ENCODE data around the gene ACY1. TPM values are rescaled to one million over a fixed set of nuclear protein-coding genes. Genes with fewer than 3 reads are reported as not detected.
A peak's percentile ranks its signal among the peaks of the same experiment; 100 is the strongest.
"Not testable (repeated sequence)": the region's sequence is repeated elsewhere in the genome, so short reads cannot be mapped to it uniquely, and the experiment has no call there.

Gene ACY1
- total RNA-seq, 1 donor from 2014 or later = 14.6 TPM

DNA sequence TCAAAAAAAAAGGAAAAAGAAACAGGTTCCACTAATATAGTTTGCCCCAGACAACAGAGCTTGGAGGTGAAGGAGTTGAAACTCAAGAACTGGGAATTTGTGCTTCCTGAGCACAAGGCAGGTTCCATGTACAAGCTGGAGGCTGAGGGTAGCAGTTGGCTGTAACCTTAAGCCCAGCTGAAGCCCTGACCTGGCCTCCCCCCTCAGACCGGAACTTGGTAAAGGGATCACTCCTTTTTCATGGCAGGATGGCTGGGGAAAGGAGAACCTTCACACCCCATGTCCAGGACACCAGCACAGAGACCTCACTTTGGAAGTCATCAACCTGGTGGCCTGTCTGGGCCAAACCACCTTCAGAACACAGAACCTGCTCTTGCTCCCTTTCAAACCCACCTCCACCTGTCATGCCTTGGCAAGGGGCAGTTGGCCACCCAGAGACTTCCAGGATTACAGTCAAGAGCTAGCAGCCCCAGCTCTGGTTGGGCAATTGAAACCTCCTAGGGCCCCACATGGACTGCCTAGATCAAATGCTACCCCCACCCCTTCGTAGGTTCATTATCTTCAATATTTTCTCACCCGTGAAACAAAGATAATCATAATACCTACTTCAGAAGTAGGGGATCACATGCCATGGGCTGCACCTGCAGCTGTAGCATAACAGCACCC lies 8.8 kb downstream of the ACY1 start:
- Histone ChIP-seq H3K4me1 (ENCODE audit: control insufficient read depth in 3 of 3, insufficient read depth in 3 of 3, low read length in 3 of 3) (peaks cover 15 to 34% (median 25%) of the 10 kb centered on the region in 3 donors), H3K4me3 (ENCODE audit: low read length in 3 of 3) (no peak overlapping the region), H3K27ac (ENCODE audit: low read depth, low read length) (no peak overlapping the region), H3K9ac (ENCODE audit: low read depth in 1 of 3, low read length in 3 of 3) (peak overlapping the region; percentile 54 to 69 (median 58)), H3K27me3 (ENCODE audit: control insufficient read depth in 3 of 3, insufficient read depth in 3 of 3, low read length in 3 of 3) (no peaks in the 10 kb centered on the region), H3K9me3 (ENCODE audit: control insufficient read depth in 3 of 3, low read length in 3 of 3) (no peaks in the 10 kb centered on the region), H3K36me3 (ENCODE audit: control insufficient read depth in 3 of 3, insufficient read depth in 3 of 3, low read length in 3 of 3) (peaks cover 21 to 28% (median 24%) of the 10 kb centered on the region in 3 donors)

DNA sequence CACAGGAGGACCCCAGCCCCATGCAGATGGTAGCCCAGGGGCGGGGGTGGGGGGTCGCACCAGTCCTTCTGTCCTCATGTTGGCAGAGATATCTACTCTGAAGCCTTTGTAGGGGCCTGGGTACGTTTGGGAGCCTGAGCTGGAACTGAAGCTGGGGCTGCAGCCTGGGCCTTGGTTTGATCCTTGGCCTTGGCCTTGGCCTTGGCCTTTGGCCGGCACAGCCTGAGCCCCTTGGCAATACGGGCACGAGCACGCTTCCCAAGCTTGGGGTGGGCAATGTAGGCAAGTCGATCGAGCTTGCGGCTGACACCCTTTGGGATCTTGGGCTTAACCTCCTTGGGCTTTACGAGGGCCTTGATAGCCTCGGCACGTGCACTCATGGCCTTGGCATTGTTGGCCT lies 10.3 kb downstream of the ACY1 start:
- H3K4me1 ChIP-seq (ENCODE audit: control insufficient read depth in 3 of 3, insufficient read depth in 3 of 3, low read length in 3 of 3) = peaks cover 15 to 34% (median 25%) of the 10 kb centered on the region in 3 donors
- H3K9ac ChIP-seq (ENCODE audit: low read depth in 1 of 3, low read length in 3 of 3) = peak overlapping the region; percentile 93 to 99 (median 98)
- H3K36me3 ChIP-seq (ENCODE audit: control insufficient read depth in 3 of 3, insufficient read depth in 3 of 3, low read length in 3 of 3) = peaks cover 18 to 24% (median 22%) of the 10 kb centered on the region in 3 donors
- not testable (repeated sequence) for H3K27me3 ChIP-seq (ENCODE audit: control insufficient read depth in 3 of 3, insufficient read depth in 3 of 3, low read length in 3 of 3); H3K4me3 ChIP-seq (ENCODE audit: low read length in 3 of 3); H3K9me3 ChIP-seq (ENCODE audit: control insufficient read depth in 3 of 3, low read length in 3 of 3); H3K27ac ChIP-seq (ENCODE audit: low read depth, low read length)

DNA sequence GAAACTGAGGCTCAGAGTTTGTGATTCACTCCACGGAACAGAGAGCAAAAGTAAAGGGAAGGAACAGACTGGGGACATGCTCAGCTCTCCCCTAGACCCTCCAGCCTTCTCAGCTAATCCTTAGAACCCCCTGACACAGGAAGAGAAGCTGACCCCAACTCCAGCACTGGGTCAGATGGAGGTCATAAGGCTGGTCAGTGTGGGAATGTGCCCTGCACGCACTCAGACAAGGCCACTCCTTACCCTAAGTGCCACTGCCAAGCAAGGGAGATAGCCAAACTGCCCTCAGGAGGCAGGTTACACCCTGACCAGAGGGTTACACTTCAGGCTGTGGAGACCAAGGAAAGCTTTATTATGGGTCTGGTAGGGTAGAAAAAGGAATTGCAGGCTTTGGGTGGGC lies 11.2 kb downstream of the ACY1 start:
- peaks cover 18 to 24% (median 22%) of the 10 kb centered on the region in 3 donors for H3K36me3 ChIP-seq (ENCODE audit: control insufficient read depth in 3 of 3, insufficient read depth in 3 of 3, low read length in 3 of 3)
- peaks cover 15 to 34% (median 25%) of the 10 kb centered on the region in 3 donors for H3K4me1 ChIP-seq (ENCODE audit: control insufficient read depth in 3 of 3, insufficient read depth in 3 of 3, low read length in 3 of 3)
- H3K9ac ChIP-seq (ENCODE audit: low read depth in 1 of 3, low read length in 3 of 3) = peak overlapping the region; percentile 93 to 99 (median 98)
- H3K27ac ChIP-seq (ENCODE audit: low read depth, low read length) = no peak overlapping the region
- H3K27me3 ChIP-seq (ENCODE audit: control insufficient read depth in 3 of 3, insufficient read depth in 3 of 3, low read length in 3 of 3) = no peaks in the 10 kb centered on the region
- H3K4me3 ChIP-seq (ENCODE audit: low read length in 3 of 3) = peak overlapping the region in 2 of 3 donors; percentile 86 to 96
- no peaks in the 10 kb centered on the region for H3K9me3 ChIP-seq (ENCODE audit: control insufficient read depth in 3 of 3, low read length in 3 of 3)

DNA sequence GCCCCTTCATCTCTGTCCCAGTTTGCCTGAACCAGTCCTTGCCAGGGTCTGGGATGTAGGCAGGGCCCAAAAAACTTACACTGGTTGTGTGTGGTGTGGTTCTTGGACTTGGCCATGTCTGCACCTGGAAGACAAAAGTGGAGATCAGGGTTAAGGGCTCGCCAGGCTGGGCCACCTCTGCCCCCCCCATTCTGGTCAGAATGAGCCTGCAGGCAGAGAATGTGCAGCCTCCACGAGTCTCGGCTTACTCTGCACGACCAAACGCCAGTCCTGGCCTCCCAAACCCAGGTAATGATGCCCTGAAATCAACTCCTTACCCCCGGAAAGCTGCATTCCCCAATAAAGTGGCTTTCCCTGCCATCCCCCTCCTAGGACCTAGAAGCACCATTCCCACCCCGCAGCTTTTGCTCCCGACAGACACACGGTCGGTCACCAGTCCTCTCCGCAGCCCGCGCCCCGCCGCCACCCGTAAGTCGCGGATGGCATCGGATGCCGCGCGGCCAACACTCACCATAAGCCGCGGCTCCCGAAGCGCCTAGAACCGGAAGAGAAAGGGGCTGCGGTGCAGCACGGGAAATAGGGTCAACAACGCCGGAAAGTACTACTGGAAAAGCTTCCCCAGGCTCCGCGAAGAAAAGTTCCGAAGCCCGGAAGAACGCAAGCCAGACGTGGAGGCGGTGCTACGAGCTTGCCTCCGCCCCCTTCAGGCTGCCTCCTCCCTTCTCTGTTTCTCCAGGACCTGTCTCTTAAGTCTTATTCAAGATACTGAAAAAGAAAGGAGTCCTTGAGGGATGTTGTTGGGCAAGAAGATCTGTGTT lies 12.2 kb downstream of the ACY1 start, which contains the start of gene RPL29:
RPL29 (minus strand) TSS at position 550 of the 818 bp plus-strand sequence; CDS start at position 116, 434 bp downstream.
- Histone ChIP-seq H3K36me3 (ENCODE audit: control insufficient read depth in 3 of 3, insufficient read depth in 3 of 3, low read length in 3 of 3) (peaks cover 18 to 24% (median 22%) of the 10 kb centered on the region in 3 donors), H3K27ac (ENCODE audit: low read depth, low read length) (peak within 1 kb of the TSS; percentile 82), H3K4me1 (ENCODE audit: control insufficient read depth in 3 of 3, insufficient read depth in 3 of 3, low read length in 3 of 3) (peaks cover 15 to 34% (median 25%) of the 10 kb centered on the region in 3 donors), H3K27me3 (ENCODE audit: control insufficient read depth in 3 of 3, insufficient read depth in 3 of 3, low read length in 3 of 3) (no peaks in the 10 kb centered on the region), H3K9ac (ENCODE audit: low read depth in 1 of 3, low read length in 3 of 3) (peak within 1 kb of the TSS; percentile 93 to 99 (median 98)), H3K9me3 (ENCODE audit: control insufficient read depth in 3 of 3, low read length in 3 of 3) (no peaks in the 10 kb centered on the region), H3K4me3 (ENCODE audit: low read length in 3 of 3) (peak within 1 kb of the TSS; percentile 86 to 96 (median 95))

DNA sequence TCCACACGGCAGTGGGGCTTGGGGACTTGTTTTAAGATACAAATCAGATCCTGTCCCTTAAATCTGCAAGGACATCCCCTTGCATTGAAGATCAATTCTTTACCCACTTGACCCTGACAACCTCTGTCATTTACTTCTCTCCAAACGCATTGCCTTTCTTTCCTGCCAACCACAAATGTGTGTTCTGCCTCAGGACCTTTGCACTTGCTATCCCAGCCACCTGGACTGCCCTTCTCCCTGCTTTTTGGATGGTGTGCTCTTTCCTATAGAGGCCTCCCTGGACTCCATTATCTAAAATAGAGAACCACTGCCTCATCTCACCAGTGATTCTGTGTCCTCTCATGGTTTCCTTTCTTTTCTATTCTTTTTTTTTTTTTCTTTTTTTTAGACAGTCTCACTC lies 13.8 kb downstream of the ACY1 start:
- H3K27me3 ChIP-seq (ENCODE audit: control insufficient read depth in 3 of 3, insufficient read depth in 3 of 3, low read length in 3 of 3) = no peaks in the 10 kb centered on the region
- peaks cover 17 to 36% (median 27%) of the 10 kb centered on the region in 3 donors for H3K4me1 ChIP-seq (ENCODE audit: control insufficient read depth in 3 of 3, insufficient read depth in 3 of 3, low read length in 3 of 3)
- no peaks in the 10 kb centered on the region for H3K9me3 ChIP-seq (ENCODE audit: control insufficient read depth in 3 of 3, low read length in 3 of 3)
- H3K36me3 ChIP-seq (ENCODE audit: control insufficient read depth in 3 of 3, insufficient read depth in 3 of 3, low read length in 3 of 3) = peaks cover 16 to 21% (median 18%) of the 10 kb centered on the region in 3 donors
- H3K9ac ChIP-seq (ENCODE audit: low read depth in 1 of 3, low read length in 3 of 3) = no peak overlapping the region
- H3K4me3 ChIP-seq (ENCODE audit: low read length in 3 of 3) = no peak overlapping the region
- H3K27ac ChIP-seq (ENCODE audit: low read depth, low read length) = no peak overlapping the region

DNA sequence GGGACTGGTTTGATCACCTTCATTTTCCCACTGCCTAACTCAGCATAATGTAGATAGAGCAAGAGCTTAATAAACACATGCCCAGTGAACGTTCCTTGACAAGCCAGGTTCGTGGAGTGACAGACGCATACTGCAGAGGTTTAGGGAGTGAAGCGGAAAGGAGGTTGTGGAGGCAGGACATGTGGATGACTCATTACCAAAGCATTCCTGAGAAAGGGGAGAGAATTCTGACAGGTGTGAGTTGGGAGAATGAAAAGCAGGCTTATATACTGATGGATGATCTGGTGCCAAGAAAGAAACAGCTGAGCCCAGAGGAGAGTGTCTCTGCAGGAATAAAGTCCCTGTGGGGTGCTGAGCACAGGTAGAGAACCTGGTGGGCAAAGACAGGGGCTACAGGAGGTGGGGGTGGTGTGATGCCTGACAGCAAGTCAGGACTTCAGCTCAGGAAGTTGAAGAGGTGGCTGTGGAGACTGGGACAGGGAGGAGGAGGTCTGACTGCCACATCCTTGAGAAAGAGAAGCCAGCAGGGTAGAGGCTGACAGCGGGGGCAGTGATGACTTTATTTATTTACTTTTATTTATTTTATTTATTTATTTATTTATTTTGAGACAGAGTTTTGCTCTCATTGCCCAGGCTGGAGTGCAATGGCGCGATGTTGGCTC lies 14.7 kb downstream of the ACY1 start:
- no peaks in the 10 kb centered on the region for H3K9me3 ChIP-seq (ENCODE audit: control insufficient read depth in 3 of 3, low read length in 3 of 3)
- H3K4me3 ChIP-seq (ENCODE audit: low read length in 3 of 3) = no peak overlapping the region
- no peaks in the 10 kb centered on the region for H3K27me3 ChIP-seq (ENCODE audit: control insufficient read depth in 3 of 3, insufficient read depth in 3 of 3, low read length in 3 of 3)
- peaks cover 10 to 14% (median 13%) of the 10 kb centered on the region in 3 donors for H3K36me3 ChIP-seq (ENCODE audit: control insufficient read depth in 3 of 3, insufficient read depth in 3 of 3, low read length in 3 of 3)
- no peak overlapping the region for H3K9ac ChIP-seq (ENCODE audit: low read depth in 1 of 3, low read length in 3 of 3)
- H3K27ac ChIP-seq (ENCODE audit: low read depth, low read length) = no peak overlapping the region
- peaks cover 16 to 30% (median 21%) of the 10 kb centered on the region in 3 donors for H3K4me1 ChIP-seq (ENCODE audit: control insufficient read depth in 3 of 3, insufficient read depth in 3 of 3, low read length in 3 of 3)

DNA sequence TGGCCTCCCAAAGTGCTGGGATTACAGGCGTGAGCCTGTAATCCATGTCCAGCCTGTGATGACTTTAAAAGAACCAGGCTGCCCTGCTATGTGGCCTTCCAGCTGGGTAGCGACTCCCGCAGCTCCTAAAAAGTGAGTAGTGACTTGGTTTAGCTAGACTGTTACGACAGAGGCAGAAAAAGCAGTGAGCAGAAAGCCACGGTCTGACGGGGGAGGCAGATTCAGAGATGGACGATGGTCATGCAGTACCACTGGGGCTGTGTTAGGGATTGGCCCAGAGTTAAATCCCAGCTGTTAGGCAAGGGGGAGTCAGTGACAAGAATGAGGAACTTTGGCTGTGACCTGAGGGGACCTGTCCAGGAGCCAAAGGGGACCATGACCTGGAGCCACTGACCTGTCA lies 15.4 kb downstream of the ACY1 start:
- peaks cover 10 to 12% (median 11%) of the 10 kb centered on the region in 3 donors for H3K36me3 ChIP-seq (ENCODE audit: control insufficient read depth in 3 of 3, insufficient read depth in 3 of 3, low read length in 3 of 3)
- no peaks in the 10 kb centered on the region for H3K27me3 ChIP-seq (ENCODE audit: control insufficient read depth in 3 of 3, insufficient read depth in 3 of 3, low read length in 3 of 3)
- no peaks in the 10 kb centered on the region for H3K9me3 ChIP-seq (ENCODE audit: control insufficient read depth in 3 of 3, low read length in 3 of 3)
- H3K4me1 ChIP-seq (ENCODE audit: control insufficient read depth in 3 of 3, insufficient read depth in 3 of 3, low read length in 3 of 3) = peaks cover 16 to 25% (median 18%) of the 10 kb centered on the region in 3 donors
- H3K9ac ChIP-seq (ENCODE audit: low read depth in 1 of 3, low read length in 3 of 3) = no peak overlapping the region
- H3K27ac ChIP-seq (ENCODE audit: low read depth, low read length) = no peak overlapping the region
- H3K4me3 ChIP-seq (ENCODE audit: low read length in 3 of 3) = no peak overlapping the region

DNA sequence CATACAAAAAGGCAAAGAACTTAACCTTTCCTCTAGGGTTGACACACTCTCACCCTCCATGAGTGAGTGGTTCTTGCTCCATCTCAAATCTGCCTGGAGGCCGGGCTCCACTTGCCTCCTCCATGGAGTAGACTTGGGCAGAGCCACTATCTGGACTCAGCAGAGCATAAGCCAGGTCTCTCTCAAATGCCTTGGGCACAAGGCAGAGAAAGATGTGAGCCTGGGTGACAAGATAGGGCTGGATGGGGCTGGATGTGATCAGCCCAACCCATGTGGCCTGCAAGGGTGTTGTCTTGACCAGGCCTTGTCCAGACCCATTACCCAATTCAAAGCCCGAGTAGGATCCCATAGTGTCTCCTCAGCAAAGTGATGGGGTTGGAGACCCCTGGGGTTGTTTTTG lies 16.5 kb downstream of the ACY1 start:
- H3K27ac ChIP-seq (ENCODE audit: low read depth, low read length) = no peak overlapping the region

DNA sequence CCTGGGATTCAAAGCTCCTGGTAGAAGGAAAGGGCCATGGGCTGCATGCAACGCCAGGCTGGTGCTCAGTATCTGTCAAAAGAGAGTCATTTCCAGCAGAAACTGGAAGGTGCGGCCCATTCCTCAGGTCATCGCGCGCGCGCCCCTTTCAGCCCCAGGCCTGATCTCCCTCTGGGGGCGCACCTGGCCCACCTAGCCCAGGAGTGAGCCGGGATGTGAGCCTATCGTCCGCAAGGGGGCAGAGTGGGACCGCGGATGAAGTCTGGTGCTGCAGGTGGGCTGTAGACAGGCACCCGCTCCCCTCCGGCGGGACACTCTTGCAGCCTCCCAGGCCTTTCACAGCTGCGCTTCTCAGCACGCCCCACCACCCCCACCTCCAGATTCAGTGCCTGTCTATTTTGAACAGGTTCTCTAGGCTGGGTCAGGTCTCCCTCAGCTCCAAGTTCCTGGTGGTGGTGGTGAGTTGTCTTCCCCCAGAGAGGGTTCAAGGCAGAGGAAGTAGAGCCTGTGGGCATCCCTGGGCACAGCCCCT lies 18.2 kb downstream of the ACY1 start:
- Histone ChIP-seq H3K27ac (ENCODE audit: low read depth, low read length) (no peak overlapping the region), H3K27me3 (ENCODE audit: control insufficient read depth in 3 of 3, insufficient read depth in 3 of 3, low read length in 3 of 3) (no peaks in the 10 kb centered on the region), H3K4me1 (ENCODE audit: control insufficient read depth in 3 of 3, insufficient read depth in 3 of 3, low read length in 3 of 3) (peaks cover 28 to 35% (median 31%) of the 10 kb centered on the region in 3 donors), H3K9me3 (ENCODE audit: control insufficient read depth in 3 of 3, low read length in 3 of 3) (no peaks in the 10 kb centered on the region), H3K9ac (ENCODE audit: low read depth in 1 of 3, low read length in 3 of 3) (no peak overlapping the region), H3K4me3 (ENCODE audit: low read length in 3 of 3) (no peak overlapping the region), H3K36me3 (ENCODE audit: control insufficient read depth in 3 of 3, insufficient read depth in 3 of 3, low read length in 3 of 3) (no peaks in the 10 kb centered on the region)

More for the DNA sequence above, 16.5 kb downstream of the ACY1 start:
- no peak overlapping the region for H3K9ac ChIP-seq (ENCODE audit: low read depth in 1 of 3, low read length in 3 of 3)
- H3K36me3 ChIP-seq (ENCODE audit: control insufficient read depth in 3 of 3, insufficient read depth in 3 of 3, low read length in 3 of 3) = peaks cover 0 to 5% (median under 1%) of the 10 kb centered on the region in 3 donors
- H3K9me3 ChIP-seq (ENCODE audit: control insufficient read depth in 3 of 3, low read length in 3 of 3) = no peaks in the 10 kb centered on the region
- H3K27me3 ChIP-seq (ENCODE audit: control insufficient read depth in 3 of 3, insufficient read depth in 3 of 3, low read length in 3 of 3) = no peaks in the 10 kb centered on the region
- no peak overlapping the region for H3K4me3 ChIP-seq (ENCODE audit: low read length in 3 of 3)
- peaks cover 17 to 25% (median 20%) of the 10 kb centered on the region in 3 donors for H3K4me1 ChIP-seq (ENCODE audit: control insufficient read depth in 3 of 3, insufficient read depth in 3 of 3, low read length in 3 of 3)

Measured in skeletal muscle tissue (tissue), 4 donors.